Limb (tissue), 2 donors: ENCODE data around the gene IL10RA.
"Not testable (repeated sequence)": the region's sequence is repeated elsewhere in the genome, so short reads cannot be mapped to it uniquely, and the experiment has no call there.

Experiments
- DNase-seq, 2 donors: peaks; one replicate each; pipeline ENCODE4 v3.0.0-alpha.2; 2016; ENCODE audit errors: extremely low spot score in 2 of 2

The IL10RA gene

DNA sequence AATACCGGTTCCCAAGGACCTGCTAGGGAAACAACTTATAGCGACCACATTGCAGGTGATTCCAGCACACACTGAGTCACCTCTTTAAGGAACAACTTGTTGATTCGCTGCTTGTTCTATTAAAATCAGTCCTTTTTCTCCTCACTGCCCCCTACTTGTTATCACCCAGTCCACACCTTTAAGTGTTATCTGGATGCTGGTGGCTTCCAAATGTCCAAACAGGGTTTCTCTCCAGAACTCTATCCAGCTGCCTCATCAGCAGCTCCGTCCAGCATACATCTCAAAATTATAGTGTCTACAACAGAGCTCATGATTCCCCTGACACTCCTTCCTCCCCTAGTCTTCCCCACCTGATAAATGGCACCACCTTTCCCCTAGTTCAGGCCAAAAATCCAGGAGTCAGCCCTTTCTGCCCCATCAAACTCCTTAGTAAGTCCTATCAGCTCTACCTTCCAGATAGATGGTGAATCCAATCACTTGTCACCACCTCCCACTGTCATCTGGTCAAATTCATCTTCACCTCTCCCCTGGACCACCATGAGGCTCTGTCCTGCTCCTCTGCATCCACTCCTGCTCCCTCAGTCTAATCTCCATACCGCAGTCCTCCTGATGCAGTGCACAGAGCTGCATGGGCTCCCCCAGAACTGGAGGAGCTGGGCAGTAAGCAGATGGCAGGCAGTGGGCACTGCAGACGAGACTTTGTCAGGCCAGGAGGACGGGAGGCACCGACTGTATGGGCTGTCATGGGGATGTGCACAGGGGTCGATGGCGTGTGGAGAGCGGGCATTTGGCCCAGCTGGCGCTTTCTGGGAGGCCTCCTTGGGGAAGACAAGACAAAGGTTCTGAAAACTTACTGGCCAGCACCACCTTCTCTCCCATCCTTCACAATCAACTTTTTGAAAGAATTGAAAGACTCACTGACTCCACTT is 19.3 kb downstream of the IL10RA start:
- DNase-seq: no peak

DNA sequence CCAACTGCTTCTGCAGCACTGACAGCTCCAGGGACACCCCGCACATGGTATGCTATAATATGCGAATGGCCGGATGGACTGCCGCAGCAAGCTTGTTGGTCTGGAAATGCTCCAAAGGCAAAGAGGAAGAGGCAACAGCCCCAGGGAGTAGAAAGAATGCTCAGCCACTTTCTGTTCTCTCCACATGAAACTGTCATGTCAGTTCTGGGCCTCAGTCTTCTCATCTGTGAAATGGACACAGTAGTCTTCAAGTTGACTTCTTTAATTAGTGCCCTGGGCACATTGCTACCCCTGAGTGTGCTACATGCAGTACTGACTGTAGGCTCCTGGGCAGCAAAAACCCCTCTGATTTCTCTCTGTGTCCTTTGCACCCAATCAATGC is 19.9 kb downstream of the IL10RA start:
- no peak for DNase-seq

DNA sequence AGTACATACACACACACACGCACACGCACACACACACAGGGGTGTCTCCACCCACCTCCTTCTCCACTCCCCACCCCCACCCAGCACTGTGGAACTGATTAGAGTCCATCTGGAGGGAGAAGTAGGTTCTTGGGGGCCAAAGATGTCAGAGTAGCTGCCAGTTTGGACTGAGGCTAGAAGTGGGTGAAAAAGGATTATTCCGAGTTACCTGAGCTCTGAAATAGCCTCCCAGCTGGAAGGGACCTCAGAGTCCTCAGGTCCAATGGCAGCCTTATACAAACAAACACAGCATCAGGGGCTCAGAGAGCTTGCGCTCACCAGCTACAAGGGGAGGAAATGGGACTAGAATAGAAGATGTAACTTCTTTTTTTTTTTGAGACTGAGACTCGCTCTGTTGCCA is 20.8 kb downstream of the IL10RA start:
- DNase-seq: no peak

DNA sequence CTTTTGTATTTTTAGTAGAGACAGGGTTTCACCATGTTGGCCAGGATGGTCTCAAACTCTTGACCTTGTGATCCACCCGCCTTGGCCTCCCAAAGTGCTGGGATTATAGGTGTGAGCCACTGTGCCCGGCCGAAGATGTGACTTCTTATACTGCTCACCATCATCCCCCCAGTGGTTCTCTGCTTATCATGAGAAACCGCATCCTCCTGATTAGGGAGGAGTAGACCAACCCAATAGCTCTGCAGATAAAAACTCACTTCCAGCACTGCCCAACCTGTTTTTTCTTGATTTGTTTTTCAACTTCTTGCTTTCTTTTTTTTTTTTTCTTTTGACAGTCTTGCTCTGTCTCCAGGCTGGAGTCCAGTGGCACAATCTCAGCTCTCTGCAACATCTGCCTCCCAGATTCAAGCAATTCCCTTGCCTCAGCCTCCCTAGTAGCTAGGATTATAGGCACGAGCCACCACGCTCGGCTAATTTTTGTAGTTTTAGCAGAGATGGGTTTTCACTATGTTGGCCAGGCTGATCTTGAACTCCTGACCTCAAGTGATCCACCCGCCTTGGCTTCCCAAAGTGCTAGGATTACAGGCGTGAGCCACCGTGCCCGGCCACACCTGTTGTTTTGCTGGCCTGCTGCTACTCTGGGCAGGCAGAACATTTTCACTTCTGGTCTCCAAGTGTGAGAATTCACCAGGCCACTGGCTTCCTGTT is 21.5 kb downstream of the IL10RA start:
- not testable (repeated sequence) for DNase-seq

DNA sequence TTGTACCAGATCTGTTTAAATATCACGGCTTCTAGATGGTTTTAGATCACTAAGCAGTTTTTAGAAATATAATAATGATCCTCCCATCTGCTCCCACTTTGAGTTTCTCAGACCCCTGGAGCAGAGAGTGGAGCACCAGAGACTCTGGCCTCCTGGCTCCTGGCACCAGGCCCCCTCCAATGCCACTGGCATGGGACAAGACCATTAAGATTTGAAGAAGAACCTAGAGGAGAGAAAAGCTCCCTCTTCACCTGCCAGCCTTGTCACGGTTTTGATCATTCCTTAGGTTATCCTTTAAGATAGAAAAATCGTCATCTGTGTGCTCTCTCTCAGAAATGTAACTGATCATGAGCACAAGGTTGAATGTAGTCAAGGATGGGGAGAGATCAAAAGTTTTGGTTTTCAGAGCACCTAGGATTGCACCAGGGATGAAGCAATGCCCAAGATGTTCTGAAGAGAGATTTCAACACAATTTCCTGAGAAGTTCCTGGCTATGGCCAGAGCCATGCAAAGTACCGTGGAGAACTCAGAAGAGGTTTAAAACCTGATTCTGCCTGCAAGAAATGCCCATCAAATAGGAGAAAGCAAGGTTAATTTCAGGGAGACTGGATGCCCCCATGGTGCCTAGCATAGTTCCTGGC is 22.2 kb downstream of the IL10RA start:
- DNase-seq: no peak

DNA sequence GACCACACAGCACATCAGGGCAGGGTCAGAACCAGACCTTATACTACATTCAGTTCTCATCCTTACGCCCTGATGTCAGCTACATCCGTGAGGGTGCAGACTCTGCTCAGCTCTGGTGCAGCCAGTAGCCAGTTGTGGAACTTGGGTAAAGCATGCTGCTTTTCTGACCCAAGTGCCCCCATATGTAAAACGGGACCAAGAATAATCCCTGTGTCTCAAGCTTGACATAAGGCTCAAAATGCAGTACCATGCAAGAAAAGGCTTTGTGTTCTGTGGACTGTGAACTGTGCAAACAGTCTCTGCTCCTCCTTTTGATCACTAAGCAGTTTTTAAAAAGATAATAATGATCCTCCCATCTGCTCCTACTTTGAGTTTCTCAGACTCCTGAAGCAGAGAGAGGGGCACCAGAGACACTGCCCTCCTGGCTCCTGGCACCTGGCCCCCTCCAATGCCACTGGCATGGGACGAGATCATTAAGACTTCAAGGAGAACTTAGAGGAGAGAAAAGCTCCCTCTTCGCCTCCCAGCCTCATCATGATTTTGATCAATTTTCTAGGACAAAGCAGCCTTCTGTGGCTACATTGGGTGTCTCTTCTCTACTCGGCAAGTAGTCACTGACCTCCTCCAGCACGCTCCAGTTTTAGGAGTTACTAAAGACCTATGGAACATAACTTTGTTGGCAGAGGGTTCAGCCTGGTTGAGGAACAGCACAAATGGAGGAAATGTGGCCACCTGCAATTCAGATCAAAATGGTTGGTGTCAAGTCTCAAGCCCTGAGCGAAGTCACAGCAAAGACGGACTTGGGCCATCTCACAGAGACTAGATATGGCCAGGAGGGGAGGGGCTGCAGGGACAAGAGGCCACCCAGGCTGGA is 23.9 kb downstream of the IL10RA start:
- DNase-seq: no peak

DNA sequence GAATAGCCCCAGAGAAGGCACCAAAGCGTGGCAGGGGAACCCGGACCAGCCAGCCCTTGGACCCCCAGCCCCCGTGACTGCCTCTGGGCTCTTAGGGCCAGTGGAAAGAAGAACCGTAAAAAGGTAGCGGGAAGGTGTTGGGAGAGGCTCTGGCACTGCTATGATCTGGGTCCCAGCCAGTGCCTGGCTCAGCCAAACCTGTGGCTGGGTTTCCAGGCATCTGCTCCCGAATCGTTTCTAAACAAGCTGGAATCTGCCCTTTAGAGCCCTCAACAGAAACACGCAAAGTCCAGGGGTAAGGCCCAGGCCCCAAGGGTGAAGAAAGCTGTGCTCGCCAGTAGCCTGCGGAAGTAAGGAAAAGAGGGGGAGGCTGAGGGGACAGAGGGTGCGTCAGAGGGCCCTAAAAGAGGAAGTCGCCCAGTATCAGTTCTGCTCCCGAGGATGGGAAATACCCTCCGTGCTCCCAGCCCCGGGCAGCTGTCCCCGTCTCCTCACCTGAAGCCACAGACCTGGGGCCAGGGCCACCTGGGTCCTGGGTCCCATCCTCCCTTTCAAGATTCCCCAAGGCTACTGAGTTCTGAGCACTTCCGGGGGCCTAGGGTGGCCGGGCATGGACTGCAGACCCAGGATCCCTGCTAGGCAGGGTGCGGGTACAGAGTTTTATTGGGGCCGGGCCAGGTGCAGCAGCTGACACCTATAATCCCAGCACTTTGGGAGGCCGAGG is 24.7 kb downstream of the IL10RA start:
- no peak for DNase-seq

DNA sequence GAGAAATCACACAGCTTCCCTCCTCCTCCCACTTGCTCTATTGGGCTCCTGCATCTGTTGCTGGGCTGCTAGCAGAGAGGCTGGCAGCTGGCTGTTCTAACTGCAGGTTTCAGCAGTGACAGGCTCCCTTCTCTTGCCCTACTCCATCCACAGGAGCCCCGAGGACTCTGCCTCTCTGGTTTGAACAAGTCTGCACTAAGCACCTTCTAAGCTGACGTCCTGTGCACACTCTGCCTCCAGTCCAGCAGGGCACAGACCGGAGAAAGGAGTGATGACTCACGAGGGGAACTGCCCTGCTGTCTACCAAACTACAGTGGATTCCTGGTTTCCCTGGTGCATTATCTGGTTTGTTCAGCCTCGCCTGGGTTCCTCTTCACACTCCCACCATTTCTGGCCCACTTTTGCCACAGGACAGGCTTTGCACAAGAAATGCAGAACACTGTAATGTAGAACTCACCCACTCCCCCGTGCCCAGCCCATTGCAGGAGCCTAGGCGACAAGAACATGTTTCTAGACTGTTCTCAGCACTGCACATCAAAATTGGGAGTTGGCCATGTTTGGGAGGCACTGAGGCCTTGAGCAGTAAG is 26.0 kb downstream of the IL10RA start:
- DNase-seq: no peak

DNA sequence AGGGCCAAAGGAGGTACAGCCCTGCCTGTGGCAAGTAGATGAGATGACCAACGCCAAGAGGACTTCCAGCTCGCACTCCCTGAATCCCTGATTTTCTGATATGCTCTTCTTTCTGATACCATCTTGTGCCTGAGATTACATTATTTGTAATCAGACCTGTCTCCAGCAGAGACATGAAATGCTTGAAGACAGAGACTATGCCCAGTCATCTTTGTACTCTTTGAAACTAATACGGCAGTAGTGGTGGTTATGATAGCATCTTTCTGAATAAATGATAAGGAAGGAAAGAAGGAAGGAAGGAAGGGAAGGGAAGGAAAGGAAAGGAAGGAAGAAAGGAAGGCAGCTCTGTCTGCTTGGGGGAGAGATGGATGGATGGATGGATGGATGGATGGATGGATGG is 27.8 kb downstream of the IL10RA start:
- no peak for DNase-seq

DNA sequence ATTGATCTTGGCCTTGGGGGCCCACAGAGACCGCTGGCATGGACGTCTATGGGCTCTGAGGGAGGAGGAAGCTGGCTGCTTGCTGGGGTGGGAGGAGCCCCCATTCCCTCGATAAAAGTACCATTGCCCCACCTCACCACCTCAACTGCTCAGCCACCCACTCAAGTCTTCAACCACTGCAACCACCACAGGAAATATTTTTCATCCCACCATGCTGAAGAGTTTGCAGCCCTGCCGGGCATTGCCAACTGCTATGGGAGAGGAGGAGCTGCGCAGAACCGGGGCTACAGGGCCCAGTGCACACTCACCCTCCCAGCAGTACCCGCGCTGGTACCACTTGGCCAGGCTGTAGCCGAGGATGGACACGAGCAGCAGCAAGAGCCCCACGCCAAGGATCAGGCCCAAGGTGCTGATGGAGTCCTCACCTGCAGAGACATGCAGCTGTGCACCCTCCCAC is 29.2 kb downstream of the IL10RA start:
- no peak for DNase-seq

DNA sequence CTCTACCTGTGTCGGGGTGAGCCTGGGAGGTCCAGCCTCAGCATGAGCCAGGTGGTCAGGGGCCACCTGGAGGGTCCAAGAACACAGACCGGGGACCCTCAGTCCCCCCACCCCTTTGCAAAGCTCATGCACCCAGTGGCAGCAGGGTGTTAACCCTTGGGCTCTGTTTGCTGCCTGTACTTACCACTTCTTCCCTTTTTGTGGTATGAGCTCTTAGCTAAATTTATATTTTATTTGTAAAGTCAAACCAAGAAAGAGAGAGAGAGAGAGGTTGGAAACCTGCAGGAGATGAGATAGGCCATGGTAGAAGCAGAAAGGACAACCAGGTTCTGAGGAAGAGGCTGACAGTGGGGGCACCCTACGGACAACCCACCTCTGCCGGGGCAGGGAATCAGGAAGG is 29.9 kb downstream of the IL10RA start:
- no peak for DNase-seq

DNA sequence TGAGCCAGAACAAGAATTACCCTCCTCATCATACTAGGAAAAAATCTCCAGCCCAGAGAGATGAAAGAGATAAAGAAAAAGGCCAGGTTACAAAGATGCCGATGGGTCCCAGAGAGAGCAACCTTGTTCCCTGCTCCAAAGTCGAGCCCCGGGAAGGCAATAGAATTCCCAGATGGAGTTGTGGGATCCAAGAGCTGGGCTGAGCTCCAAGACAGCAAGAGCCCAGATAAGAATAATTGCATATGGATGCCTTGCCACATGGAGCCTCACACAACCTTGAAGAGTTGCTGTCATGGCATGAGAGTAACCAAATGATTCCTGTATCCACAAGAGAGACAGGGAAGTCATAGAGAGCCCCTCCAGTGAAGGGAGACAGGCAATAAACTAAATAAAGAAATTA is 30.9 kb downstream of the IL10RA start:
- DNase-seq: no peak

DNA sequence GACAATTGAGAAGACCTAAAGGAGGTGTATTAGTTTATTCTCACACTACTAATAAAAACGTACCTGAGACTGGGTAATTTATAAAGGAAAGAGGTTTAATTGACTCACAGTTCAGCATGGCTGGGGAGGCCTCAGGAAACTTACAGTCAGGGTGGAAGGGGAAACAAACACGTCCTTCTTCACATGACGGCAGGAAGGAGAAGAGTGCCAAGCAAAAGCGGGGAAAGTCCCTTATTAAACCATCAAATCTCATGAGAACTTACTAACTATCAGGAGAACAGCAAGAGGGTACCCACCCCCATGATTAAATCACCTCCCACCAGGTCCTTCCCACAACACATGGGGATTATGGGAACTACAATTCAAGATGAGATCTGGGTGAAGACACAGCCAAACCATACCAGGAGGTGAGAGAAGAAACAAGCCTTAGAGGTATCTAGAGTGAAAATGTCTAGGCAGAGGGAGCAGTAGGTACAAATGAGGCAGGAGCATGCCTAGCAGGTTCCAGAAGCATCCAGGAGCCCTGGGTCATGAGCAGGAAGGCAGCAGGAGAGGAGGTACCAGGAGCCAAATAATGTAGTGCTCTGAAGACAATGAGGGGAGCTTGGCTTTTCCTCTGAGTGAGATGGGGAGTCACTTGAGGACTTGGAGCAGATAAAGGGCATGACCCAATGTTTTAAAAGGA is 31.6 kb downstream of the IL10RA start:
- no peak for DNase-seq

DNA sequence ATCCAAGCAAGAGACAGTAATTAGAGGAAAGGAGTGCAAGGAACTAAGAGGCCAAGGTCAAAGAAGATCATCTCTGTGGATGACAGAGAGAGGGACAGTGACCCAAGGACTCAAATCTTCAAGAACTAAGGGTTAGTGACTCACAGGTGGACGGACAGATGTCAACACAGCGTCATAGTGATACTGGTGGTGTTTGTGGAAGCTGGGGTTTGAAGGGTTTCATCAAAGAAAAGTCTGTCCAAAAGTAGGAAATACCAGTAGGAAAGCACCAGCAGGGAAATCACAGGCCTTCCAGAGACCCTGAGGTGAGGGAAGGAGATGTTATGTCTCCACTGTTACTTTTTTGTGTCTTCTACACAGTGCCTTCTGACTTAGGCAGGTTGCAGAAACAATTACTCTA is 32.2 kb downstream of the IL10RA start:
- DNase-seq: no peak

DNA sequence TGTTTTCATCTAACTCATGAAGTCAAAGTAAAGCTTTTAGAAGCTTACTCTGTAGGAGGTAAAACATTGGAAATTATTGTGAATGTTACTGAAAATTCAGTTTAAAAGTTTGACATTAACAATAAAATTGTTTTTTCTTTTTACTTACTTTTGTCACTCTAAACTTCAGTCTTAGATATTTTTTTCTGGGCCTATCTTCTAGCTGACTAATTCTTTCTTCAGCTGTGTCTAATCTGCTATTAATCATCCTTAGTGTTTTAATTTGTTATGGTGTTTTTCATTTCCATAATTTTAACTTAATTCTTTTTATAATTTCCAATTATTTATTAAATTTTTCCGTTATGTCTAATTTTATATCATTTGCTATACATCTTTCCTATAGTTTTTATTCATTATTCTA is 35.0 kb downstream of the IL10RA start:
- DNase-seq: no peak

DNA sequence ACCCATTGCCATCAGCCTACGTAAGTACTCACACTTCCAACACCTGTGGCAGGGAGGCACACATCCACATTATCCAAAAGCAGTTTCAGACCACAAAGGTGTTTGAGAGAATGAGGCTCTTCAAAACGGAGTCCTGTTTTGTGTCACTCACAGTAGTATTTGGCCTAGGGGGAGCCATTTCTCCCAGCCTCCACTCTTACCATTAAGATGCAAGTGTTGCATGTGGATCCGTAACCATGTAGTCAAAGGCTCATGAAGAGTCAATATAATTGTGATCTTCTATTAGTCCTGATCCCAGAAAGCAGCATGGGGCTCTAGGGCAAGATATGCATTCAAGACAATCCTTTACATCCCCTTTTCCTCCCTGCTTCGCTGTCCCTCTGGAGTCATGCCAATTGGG is 41.5 kb downstream of the IL10RA start:
- DNase-seq: no peak

DNA sequence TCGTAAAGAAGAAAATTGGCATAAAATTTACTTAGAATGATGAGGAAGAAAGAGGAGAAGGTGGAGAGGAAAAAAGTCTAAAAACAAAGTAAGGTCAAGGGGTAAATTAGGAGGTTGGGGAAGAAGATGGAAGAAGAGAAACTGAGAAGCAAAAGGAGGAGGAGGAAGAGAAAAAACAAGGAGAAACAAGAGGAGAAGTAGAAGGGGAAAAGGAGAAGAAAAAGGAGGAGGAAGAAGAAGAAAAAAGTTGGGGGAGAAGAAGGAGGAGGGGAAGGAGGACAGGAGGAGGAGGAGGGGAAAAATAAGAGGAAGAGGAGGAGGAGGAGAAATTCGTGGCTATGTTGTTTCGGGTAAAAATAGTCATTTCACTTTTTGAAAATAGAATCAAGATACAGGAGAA is 42.4 kb downstream of the IL10RA start:
- DNase-seq: no peak

DNA sequence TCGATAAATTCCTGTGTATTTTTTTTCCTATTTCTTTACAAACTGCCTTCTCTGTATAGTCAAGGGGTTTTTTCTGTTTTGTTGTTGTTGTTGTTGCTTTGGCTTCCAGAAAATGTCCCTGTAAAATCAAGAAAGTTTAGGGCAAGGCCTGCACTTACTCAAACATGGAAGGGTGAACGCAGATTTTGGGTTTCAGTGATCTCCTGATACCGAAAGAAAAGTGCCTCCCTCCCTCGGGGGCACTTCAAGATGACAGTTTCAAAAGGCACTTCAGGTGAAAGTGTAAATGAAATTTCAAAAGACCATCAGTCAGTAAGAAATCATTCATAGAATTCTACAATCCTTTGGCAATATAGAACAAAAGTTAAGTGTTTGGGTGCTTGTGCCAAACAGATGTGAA is 47.2 kb downstream of the IL10RA start:
- DNase-seq: no peak

DNA sequence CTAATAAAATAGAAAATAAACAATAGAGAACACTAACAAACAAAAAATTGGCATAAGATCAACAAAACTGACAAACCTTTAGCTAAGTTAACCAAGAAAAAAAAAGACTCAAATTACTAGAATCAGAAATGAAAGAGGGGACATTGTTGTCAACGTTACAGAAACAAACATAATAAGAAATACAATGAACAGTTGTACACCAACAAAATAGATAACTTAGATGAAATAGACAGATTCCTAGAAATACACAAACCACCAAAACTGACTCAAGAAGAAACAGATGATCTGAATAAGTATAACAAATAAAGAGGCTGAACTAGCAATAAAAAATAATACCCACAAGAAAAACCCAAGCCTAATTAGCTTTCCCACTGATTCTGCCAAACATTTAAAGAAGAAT is 55.9 kb downstream of the IL10RA start:
- DNase-seq: no peak

DNA sequence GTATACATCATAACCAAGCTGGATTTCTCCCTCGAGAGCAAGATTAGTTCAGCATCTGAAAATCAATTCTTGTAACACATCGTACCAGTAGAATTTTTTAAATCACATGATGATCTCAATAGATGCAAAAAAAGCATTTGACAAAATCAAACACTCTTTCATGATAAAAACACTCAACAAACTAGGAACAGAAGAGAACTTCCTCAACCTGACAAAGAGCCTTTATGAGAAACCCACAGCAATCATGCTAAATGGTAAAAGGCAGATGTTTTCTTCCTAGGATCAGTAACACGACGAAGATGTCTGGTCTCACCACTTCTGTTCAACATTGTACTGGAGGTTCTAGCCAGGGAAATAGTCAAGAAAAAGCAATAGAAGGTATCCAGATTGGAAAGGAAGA is 56.6 kb downstream of the IL10RA start:
- no peak for DNase-seq
